WI38 (cell line): ENCODE data around the gene NNT.
A peak's percentile ranks its signal among the peaks of the same experiment; 100 is the strongest.
"Not testable (repeated sequence)": the region's sequence is repeated elsewhere in the genome, so short reads cannot be mapped to it uniquely, and the experiment has no call there.

Experiments
- H3K4me3 ChIP-seq: 2 replicates; pipeline ENCODE4 v1.5.1; 2011; ENCODE audit warnings: low read depth, mild to moderate bottlenecking, control low read depth, low read length
- CTCF ChIP-seq: IDR thresholded peaks from 2 replicates; pipeline ENCODE4 v1.5.1; 2012; ENCODE audit warnings: low read depth, mild to moderate bottlenecking, control low read depth, low read length

NNT gene

GRCh38 chr5:43584166-43584699 is 18.7 kb upstream of the NNT start:
- H3K4me3 ChIP-seq: no peak overlapping the region
- no peak for TF ChIP-seq CTCF

- no peak for TF ChIP-seq CTCF
- no peak overlapping the region for H3K4me3 ChIP-seq
Observed at GRCh38 chr5:43588842-43589241, 14.1 kb upstream of the NNT start.

GRCh38 chr5:43589310-43589709 is 13.7 kb upstream of the NNT start:
- no peak overlapping the region for H3K4me3 ChIP-seq
- TF ChIP-seq CTCF: no peak

GRCh38 chr5:43590700-43591099 is 12.3 kb upstream of the NNT start:
- H3K4me3 ChIP-seq: no peak overlapping the region
- TF ChIP-seq CTCF: no peak

GRCh38 chr5:43592363-43592762 is 10.6 kb upstream of the NNT start:
- no peak for TF ChIP-seq CTCF
- H3K4me3 ChIP-seq: no peak overlapping the region

GRCh38 chr5:43598927-43599326 is 4.1 kb upstream of the NNT start:
- not testable (repeated sequence) for H3K4me3 ChIP-seq

GRCh38 chr5:43601454-43602260 is 1.3 kb upstream of the NNT start:
- peak overlapping the region; percentile 68 for H3K4me3 ChIP-seq

More at GRCh38 chr5:43601454-43602260, 1.3 kb upstream of the NNT start:
- TF ChIP-seq CTCF: no peak
